ENCODE measurements around the gene ZDHHC12. TPM values are rescaled to one million over a fixed set of nuclear protein-coding genes. Genes with fewer than 3 reads are reported as not detected.

Gene ZDHHC12
- polyA plus RNA-seq, 3 donors: 50.0 to 72.7 (median 68.4) TPM

GRCh38 chr9:128713411-128713780 is 10.5 kb downstream of the ZDHHC12 start:
- no peak for DNase-seq
- intact Hi-C loops (cut with micrococcal nuclease): no loop called here
- Histone ChIP-seq H3K9me3 (replicated peaks in 1 of 2; ENCODE audit: control insufficient read depth in 1 of 2, insufficient read depth in 1 of 2, low read length in 2 of 2) (no peaks in the 10 kb centered on the region), H3K4me1 (ENCODE audit: control insufficient read depth in 1 of 2, insufficient read depth in 2 of 2, low read length in 2 of 2) (no peaks in the 10 kb centered on the region), H3K9ac (ENCODE audit: insufficient read depth, low read length, poor library complexity, severe bottlenecking) (no peak overlapping the region), H3K36me3 (replicated peaks in 1 of 2; ENCODE audit: control insufficient read depth in 1 of 2, insufficient read depth in 2 of 2, low read length in 2 of 2) (no peaks in the 10 kb centered on the region), H4K20me1 (ENCODE audit: insufficient read depth, low read length) (no peaks in the 10 kb centered on the region), H3K4me3 (replicated peaks in 1 of 3; ENCODE audit: low read depth in 2 of 3, low read length in 3 of 3) (no peak overlapping the region), H3K27ac (ENCODE audit: low read depth in 1 of 2, low read length in 2 of 2) (no peak overlapping the region), H2AFZ (ENCODE audit: insufficient read depth, low read depth, low read length, poor library complexity, severe bottlenecking) (no peak overlapping the region), H3K4me2 (replicated peaks; ENCODE audit: extremely low read depth, low read length, poor library complexity, severe bottlenecking) (no peak overlapping the region), H3K79me2 (ENCODE audit: insufficient read depth, low read length) (no peaks in the 10 kb centered on the region), H3K27me3 (ENCODE audit: control insufficient read depth in 2 of 2, insufficient read depth in 2 of 2, low read length in 2 of 2) (no peaks in the 10 kb centered on the region)
- Mint-ChIP-seq H3K27me3 (ENCODE audit: low read depth in 3 of 3) (peaks cover 0 to 1% (median 0%) of the 10 kb centered on the region in 3 donors), H3K9me3 (peaks cover 0 to 2% (median 0%) of the 10 kb centered on the region in 7 donors), H3K4me1 (no peaks in the 10 kb centered on the region), H3K27ac (no peak overlapping the region), H3K4me3 (no peak overlapping the region), H3K36me3 (no peaks in the 10 kb centered on the region)
- no peak for TF ChIP-seq CTCF (IDR thresholded peaks at IDR 0.05)
- 97% methylated on average over 11 of the region's 13 CpGs for WGBS (ENCODE audit: insufficient coverage)

GRCh38 chr9:128712451-128713410 is 11.2 kb downstream of the ZDHHC12 start:
- Histone ChIP-seq H3K27me3 (ENCODE audit: control insufficient read depth in 2 of 2, insufficient read depth in 2 of 2, low read length in 2 of 2) (no peaks in the 10 kb centered on the region), H3K4me2 (replicated peaks; ENCODE audit: extremely low read depth, low read length, poor library complexity, severe bottlenecking) (no peak overlapping the region), H4K20me1 (ENCODE audit: insufficient read depth, low read length) (no peaks in the 10 kb centered on the region), H3K27ac (ENCODE audit: low read depth in 1 of 2, low read length in 2 of 2) (no peak overlapping the region), H3K9ac (ENCODE audit: insufficient read depth, low read length, poor library complexity, severe bottlenecking) (no peak overlapping the region), H3K4me3 (replicated peaks in 1 of 3; ENCODE audit: low read depth in 2 of 3, low read length in 3 of 3) (no peak overlapping the region), H3K36me3 (replicated peaks in 1 of 2; ENCODE audit: control insufficient read depth in 1 of 2, insufficient read depth in 2 of 2, low read length in 2 of 2) (no peaks in the 10 kb centered on the region), H2AFZ (ENCODE audit: insufficient read depth, low read depth, low read length, poor library complexity, severe bottlenecking) (no peak overlapping the region), H3K4me1 (ENCODE audit: control insufficient read depth in 1 of 2, insufficient read depth in 2 of 2, low read length in 2 of 2) (no peaks in the 10 kb centered on the region), H3K9me3 (replicated peaks in 1 of 2; ENCODE audit: control insufficient read depth in 1 of 2, insufficient read depth in 1 of 2, low read length in 2 of 2) (no peaks in the 10 kb centered on the region), H3K79me2 (ENCODE audit: insufficient read depth, low read length) (no peaks in the 10 kb centered on the region)
- no peak overlapping the region for H3K27ac Mint-ChIP-seq
- H3K36me3 Mint-ChIP-seq: no peaks in the 10 kb centered on the region
- intact Hi-C loops (cut with micrococcal nuclease): no loop called here
- no peak for TF ChIP-seq CTCF (IDR thresholded peaks at IDR 0.05)
- H3K4me3 Mint-ChIP-seq: no peak overlapping the region
- peaks cover 0 to 1% (median 0%) of the 10 kb centered on the region in 3 donors for H3K27me3 Mint-ChIP-seq (ENCODE audit: low read depth in 3 of 3)
- peaks cover 0 to 2% (median 0%) of the 10 kb centered on the region in 7 donors for H3K9me3 Mint-ChIP-seq
- 96% methylated on average over 22 of the region's 26 CpGs for WGBS (ENCODE audit: insufficient coverage)
- DNase-seq: no peak
- H3K4me1 Mint-ChIP-seq: no peaks in the 10 kb centered on the region
